ENCODE measurements around the gene SLC27A5. TPM values are rescaled to one million over a fixed set of nuclear protein-coding genes. Genes with fewer than 3 reads are reported as not detected.

SLC27A5 gene
- total and polyA plus RNA-seq, 9 of the 15 experiments (the other 6 are each of a cell fraction or from before 2014, with no cell fraction given), result 42.2 to 318 (median 64.7) TPM

DNA sequence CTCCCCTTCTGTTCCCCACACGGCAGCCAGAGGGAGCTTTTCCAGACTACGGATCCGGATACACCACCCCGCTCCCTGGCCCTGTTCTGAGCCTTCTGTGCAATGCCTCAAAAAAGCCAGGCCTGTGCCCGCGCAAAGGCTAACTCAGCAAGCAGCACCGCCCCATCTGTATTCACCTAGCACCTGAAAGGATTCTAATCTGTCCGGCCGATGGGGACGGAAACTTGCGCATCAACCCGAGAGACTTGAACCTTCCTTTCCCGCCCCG, 7.2 kb upstream of the SLC27A5 start (continued):
- TF ChIP-seq LCOR (CRISPR knock-in tag; IDR thresholded peaks at IDR 0.05) (peak; percentile 8; the same call in 1 of the 2 replicates), ZNF197 (CRISPR knock-in tag; IDR thresholded peaks at IDR 0.05; ENCODE audit: low read depth) (0 out of 2 replicates have a peak, but pooled peaks have one; percentile 2), ZC3H4 (CRISPR knock-in tag; IDR thresholded peaks at IDR 0.05; ENCODE audit: borderline replicate concordance) (no peak), SAP30 (IDR thresholded peaks at IDR 0.05; ENCODE audit: borderline replicate concordance, insufficient read depth, low read depth, low read length, poor library complexity, severe bottlenecking) (peak; percentile 6), FOXJ2 (tag; IDR thresholded peaks at IDR 0.05) (no peak), POLR3A (IDR thresholded peaks at IDR 0.05; ENCODE audit: borderline replicate concordance, extremely low read depth, insufficient read depth, insufficient read length) (no peak), ETS2 (tag; IDR thresholded peaks at IDR 0.05; ENCODE audit: borderline replicate concordance, poor library complexity, severe bottlenecking) (no peak), ZSCAN29 (IDR thresholded peaks at IDR 0.05) (peak; percentile 93), BRD9 (IDR thresholded peaks at IDR 0.05; ENCODE audit: low read depth, partially characterized antibody) (no peak), NRF1 (conservative IDR thresholded peaks at IDR 0.05 in 1 of 2, IDR thresholded peaks at IDR 0.05 in 1 of 2) (peak; percentile 2 to 8; a peak in 1 of 4 replicates), ZKSCAN1 (IDR thresholded peaks at IDR 0.05; ENCODE audit: low read depth, low read length) (no peak), ESRRB (CRISPR knock-in tag; IDR thresholded peaks at IDR 0.05; ENCODE audit: borderline replicate concordance) (no peak), LARP7 (IDR thresholded peaks at IDR 0.05) (no peak), KLF16 (IDR thresholded peaks at IDR 0.05) (0 out of 2 replicates have a peak, but pooled peaks have one; percentile 41), ZNF707 (CRISPR knock-in tag; conservative IDR thresholded peaks at IDR 0.05) (peak; percentile 88), PML (IDR thresholded peaks at IDR 0.05; ENCODE audit: low read length) (no peak)
- TF ChIP-seq, protein P1, sequence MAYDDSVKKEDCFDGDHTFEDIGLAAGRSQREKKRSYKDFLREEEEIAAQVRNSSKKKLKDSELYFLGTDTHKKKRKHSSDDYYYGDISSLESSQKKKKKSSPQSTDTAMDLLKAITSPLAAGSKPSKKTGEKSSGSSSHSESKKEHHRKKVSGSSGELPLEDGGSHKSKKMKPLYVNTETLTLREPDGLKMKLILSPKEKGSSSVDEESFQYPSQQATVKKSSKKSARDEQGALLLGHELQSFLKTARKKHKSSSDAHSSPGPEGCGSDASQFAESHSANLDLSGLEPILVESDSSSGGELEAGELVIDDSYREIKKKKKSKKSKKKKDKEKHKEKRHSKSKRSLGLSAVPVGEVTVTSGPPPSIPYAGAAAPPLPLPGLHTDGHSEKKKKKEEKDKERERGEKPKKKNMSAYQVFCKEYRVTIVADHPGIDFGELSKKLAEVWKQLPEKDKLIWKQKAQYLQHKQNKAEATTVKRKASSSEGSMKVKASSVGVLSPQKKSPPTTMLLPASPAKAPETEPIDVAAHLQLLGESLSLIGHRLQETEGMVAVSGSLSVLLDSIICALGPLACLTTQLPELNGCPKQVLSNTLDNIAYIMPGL (CRISPR knock-in tag; IDR thresholded peaks at IDR 0.05), result no peak
- TF ChIP-seq, protein P2, sequence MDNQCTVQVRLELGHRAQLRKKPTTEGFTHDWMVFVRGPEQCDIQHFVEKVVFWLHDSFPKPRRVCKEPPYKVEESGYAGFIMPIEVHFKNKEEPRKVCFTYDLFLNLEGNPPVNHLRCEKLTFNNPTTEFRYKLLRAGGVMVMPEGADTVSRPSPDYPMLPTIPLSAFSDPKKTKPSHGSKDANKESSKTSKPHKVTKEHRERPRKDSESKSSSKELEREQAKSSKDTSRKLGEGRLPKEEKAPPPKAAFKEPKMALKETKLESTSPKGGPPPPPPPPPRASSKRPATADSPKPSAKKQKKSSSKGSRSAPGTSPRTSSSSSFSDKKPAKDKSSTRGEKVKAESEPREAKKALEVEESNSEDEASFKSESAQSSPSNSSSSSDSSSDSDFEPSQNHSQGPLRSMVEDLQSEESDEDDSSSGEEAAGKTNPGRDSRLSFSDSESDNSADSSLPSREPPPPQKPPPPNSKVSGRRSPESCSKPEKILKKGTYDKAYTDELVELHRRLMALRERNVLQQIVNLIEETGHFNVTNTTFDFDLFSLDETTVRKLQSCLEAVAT (IDR thresholded peaks at IDR 0.05), result no peak
- TF ChIP-seq, protein P3, sequence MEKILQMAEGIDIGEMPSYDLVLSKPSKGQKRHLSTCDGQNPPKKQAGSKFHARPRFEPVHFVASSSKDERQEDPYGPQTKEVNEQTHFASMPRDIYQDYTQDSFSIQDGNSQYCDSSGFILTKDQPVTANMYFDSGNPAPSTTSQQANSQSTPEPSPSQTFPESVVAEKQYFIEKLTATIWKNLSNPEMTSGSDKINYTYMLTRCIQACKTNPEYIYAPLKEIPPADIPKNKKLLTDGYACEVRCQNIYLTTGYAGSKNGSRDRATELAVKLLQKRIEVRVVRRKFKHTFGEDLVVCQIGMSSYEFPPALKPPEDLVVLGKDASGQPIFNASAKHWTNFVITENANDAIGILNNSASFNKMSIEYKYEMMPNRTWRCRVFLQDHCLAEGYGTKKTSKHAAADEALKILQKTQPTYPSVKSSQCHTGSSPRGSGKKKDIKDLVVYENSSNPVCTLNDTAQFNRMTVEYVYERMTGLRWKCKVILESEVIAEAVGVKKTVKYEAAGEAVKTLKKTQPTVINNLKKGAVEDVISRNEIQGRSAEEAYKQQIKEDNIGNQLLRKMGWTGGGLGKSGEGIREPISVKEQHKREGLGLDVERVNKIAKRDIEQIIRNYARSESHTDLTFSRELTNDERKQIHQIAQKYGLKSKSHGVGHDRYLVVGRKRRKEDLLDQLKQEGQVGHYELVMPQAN (IDR thresholded peaks at IDR 0.05; ENCODE audit: borderline replicate concordance), result peak; percentile 16; the same call in 1 of the 2 replicates
- TF ChIP-seq, protein P4, sequence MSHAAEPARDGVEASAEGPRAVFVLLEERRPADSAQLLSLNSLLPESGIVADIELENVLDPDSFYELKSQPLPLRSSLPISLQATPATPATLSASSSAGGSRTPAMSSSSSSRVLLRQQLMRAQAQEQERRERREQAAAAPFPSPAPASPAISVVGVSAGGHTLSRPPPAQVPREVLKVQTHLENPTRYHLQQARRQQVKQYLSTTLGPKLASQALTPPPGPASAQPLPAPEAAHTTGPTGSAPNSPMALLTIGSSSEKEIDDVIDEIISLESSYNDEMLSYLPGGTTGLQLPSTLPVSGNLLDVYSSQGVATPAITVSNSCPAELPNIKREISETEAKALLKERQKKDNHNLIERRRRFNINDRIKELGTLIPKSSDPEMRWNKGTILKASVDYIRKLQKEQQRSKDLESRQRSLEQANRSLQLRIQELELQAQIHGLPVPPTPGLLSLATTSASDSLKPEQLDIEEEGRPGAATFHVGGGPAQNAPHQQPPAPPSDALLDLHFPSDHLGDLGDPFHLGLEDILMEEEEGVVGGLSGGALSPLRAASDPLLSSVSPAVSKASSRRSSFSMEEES (CRISPR knock-in tag; IDR thresholded peaks at IDR 0.05), result no peak
- TF ChIP-seq, protein P5, sequence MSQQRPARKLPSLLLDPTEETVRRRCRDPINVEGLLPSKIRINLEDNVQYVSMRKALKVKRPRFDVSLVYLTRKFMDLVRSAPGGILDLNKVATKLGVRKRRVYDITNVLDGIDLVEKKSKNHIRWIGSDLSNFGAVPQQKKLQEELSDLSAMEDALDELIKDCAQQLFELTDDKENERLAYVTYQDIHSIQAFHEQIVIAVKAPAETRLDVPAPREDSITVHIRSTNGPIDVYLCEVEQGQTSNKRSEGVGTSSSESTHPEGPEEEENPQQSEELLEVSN (IDR thresholded peaks at IDR 0.05; ENCODE audit: borderline replicate concordance in 1 of 2, extremely low read depth in 1 of 2, insufficient read depth in 1 of 2, insufficient read length in 1 of 2, low read depth in 1 of 2, low read length in 1 of 2, poor library complexity in 1 of 2, severe bottlenecking in 1 of 2), result peak; percentile 23 to 32

Data from K562 (cell line).